HG03045 (cell line): ENCODE measurements around the gene MFRP.

Experiments
- ATAC-seq: cut with Tn5 transposase; IDR thresholded peaks from one replicate; pipeline ENCODE4 v1.9.1; 2021; ENCODE audit warnings: mild to moderate bottlenecking, moderate library complexity; ENCODE audit not compliant: unreplicated experiment

MFRP gene

GRCh38 chr11:119373059-119373920 is 26.8 kb upstream of the MFRP start:
- no peak for ATAC-seq

- ATAC-seq, result no peak
Measured at GRCh38 chr11:119372260-119373058, 26.0 kb upstream of the MFRP start.

GRCh38 chr11:119371778-119372182 is 25.3 kb upstream of the MFRP start:
- no peak for ATAC-seq

GRCh38 chr11:119371067-119371601 is 24.6 kb upstream of the MFRP start:
- ATAC-seq, result no peak

GRCh38 chr11:119370486-119371046 is 24.1 kb upstream of the MFRP start:
- ATAC-seq, result no peak

GRCh38 chr11:119369132-119369925 is 22.8 kb upstream of the MFRP start:
- no peak for ATAC-seq

GRCh38 chr11:119368121-119369034 is 21.9 kb upstream of the MFRP start:
- ATAC-seq, result no peak

- no peak for ATAC-seq
Measured at GRCh38 chr11:119367661-119368120, 21.2 kb upstream of the MFRP start.

- ATAC-seq, result no peak
Measured at GRCh38 chr11:119366690-119367620, 20.4 kb upstream of the MFRP start.

GRCh38 chr11:119365071-119365591 is 18.6 kb upstream of the MFRP start:
- ATAC-seq, result no peak

- ATAC-seq, result no peak
Measured at GRCh38 chr11:119363851-119364590, 17.5 kb upstream of the MFRP start.

- no peak for ATAC-seq
Measured at GRCh38 chr11:119363081-119363850, 16.8 kb upstream of the MFRP start.

GRCh38 chr11:119362741-119363080 is 16.2 kb upstream of the MFRP start:
- ATAC-seq, result no peak

- no peak for ATAC-seq
Measured at GRCh38 chr11:119361941-119362725, 15.6 kb upstream of the MFRP start.

GRCh38 chr11:119361056-119361787 is 14.7 kb upstream of the MFRP start:
- peak; percentile 44 for ATAC-seq
